H1 (cell line): ENCODE measurements around the gene CD52. TPM values are rescaled to one million over a fixed set of nuclear protein-coding genes. Genes with fewer than 3 reads are reported as not detected.

Experiments used
- CTCF ChIA-PET: fragments of 300-600 bp; sonication (Branson Sonifier 250); formaldehyde crosslinking; loops from one replicate; lab custom pipeline; 2021; ENCODE audit not compliant: partially characterized antibody; lab: Charles Lee
- POLR2A ChIA-PET: fragments of 300-600 bp; sonication (Branson Sonifier 250); formaldehyde crosslinking; loops from one replicate; lab custom pipeline; 2021; ENCODE audit warnings: inconsistent platforms; ENCODE audit not compliant: partially characterized antibody; lab: Charles Lee
- DNase-seq, 2 experiments: peaks; one replicate each; pipeline versions ENCODE4 v3.0.0 to v3.0.0-alpha.2; 2010 to 2022; ENCODE audit warnings: low spot score in 2 of 2, low read depth in 1 of 2, mixed read lengths in 1 of 2
- FAIRE-seq: peaks from 2 replicates; lab custom pipeline; 2011; peaks lifted over from hg19 to GRCh38; lab: Jason Lieb, UNC
- H2AFZ ChIP-seq: 2 replicates; pipeline ENCODE4 v1.8.1; 2012; ENCODE audit warnings: low read length, inconsistent platforms
- H2AK5ac ChIP-seq: 2 replicates; pipeline ENCODE4 v1.6.1; 2013; ENCODE audit warnings: low read depth, low read length
- H2BK120ac ChIP-seq: replicated peaks from 2 replicates; pipeline ENCODE3; 2013; ENCODE audit warnings: low read depth, low read length, inconsistent platforms
- H2BK12ac ChIP-seq: 2 replicates; pipeline ENCODE4 v1.6.1; 2013; ENCODE audit warnings: low read depth, low read length
- H2BK15ac ChIP-seq: 2 replicates; pipeline ENCODE4 v1.6.1; 2013; ENCODE audit warnings: low read length
- H2BK20ac ChIP-seq: 2 replicates; pipeline ENCODE4 v1.6.1; 2013; ENCODE audit warnings: low read length
- H2BK5ac ChIP-seq: 2 replicates; pipeline ENCODE4 v1.6.1; 2013; ENCODE audit warnings: low read depth, low read length
- H3K14ac ChIP-seq: 2 replicates; pipeline ENCODE4 v1.6.1; 2013; ENCODE audit warnings: inconsistent platforms; ENCODE audit not compliant: insufficient read length
- H3K18ac ChIP-seq: 2 replicates; pipeline ENCODE4 v1.6.1; 2013; ENCODE audit warnings: low read length; ENCODE audit errors: extremely low read depth
- H3K23ac ChIP-seq: 2 replicates; pipeline ENCODE4 v1.6.1; 2013; ENCODE audit warnings: inconsistent platforms; ENCODE audit not compliant: insufficient read length
- H3K23me2 ChIP-seq: 2 replicates; pipeline ENCODE4 v1.6.1; 2013; ENCODE audit warnings: low read depth, low read length
- H3K27ac ChIP-seq: 2 replicates; pipeline ENCODE4 v1.6.1; 2011; ENCODE audit warnings: low read depth, low read length, inconsistent platforms
- H3K27me3 ChIP-seq, 4 experiments: replicated peaks in 1 of 4; 1 replicate in 1 of 4; 2 replicates in 3 of 4; pipeline versions ENCODE4 v1.6.1 to v1.8.1; 2011 to 2013; ENCODE audit warnings: low read length in 3 of 4, mild to moderate bottlenecking in 3 of 4, inconsistent platforms in 2 of 4, mixed read lengths in 2 of 4, moderate library complexity in 1 of 4; ENCODE audit not compliant: control insufficient read depth in 3 of 4, insufficient read depth in 3 of 4; ENCODE audit errors: extremely low read depth in 1 of 4
- H3K36me3 ChIP-seq, 4 experiments: 2 replicates each; pipeline versions ENCODE4 v1.6.1 to v1.8.1; 2011 to 2013; ENCODE audit warnings: mild to moderate bottlenecking in 4 of 4, low read length in 3 of 4, moderate library complexity in 2 of 4, control low read depth in 1 of 4, inconsistent platforms in 1 of 4; ENCODE audit not compliant: insufficient read depth in 4 of 4, control insufficient read depth in 2 of 4
- H3K4ac ChIP-seq: replicated peaks from 2 replicates; pipeline ENCODE3; 2013; ENCODE audit warnings: low read length, low read depth, mixed read lengths, inconsistent platforms; ENCODE audit not compliant: insufficient read length
- H3K4me1 ChIP-seq, 4 experiments: replicated peaks in 1 of 4; 1 replicate in 1 of 4; 2 replicates in 3 of 4; pipeline versions ENCODE4 v1.6.1 to v1.8.1; 2011 to 2013; ENCODE audit warnings: low read length in 3 of 4, inconsistent platforms in 2 of 4, mixed read lengths in 1 of 4; ENCODE audit not compliant: insufficient read depth in 4 of 4, control insufficient read depth in 3 of 4
- H3K4me2 ChIP-seq, 2 experiments: 2 replicates each; pipeline versions ENCODE4 v1.6.1 to v1.8.1; 2011 to 2013; ENCODE audit warnings: low read depth in 2 of 2, low read length in 2 of 2, control low read depth in 1 of 2, inconsistent platforms in 1 of 2, mild to moderate bottlenecking in 1 of 2; ENCODE audit not compliant: insufficient read depth in 1 of 2
- H3K4me3 ChIP-seq, 4 experiments: fragments of 200-600, 300-600 bp in 1 of 4; sonication (generic), shearing (Covaris generic), sonication (Bioruptor Twin) in 1 of 4; 2 replicates each; pipeline versions ENCODE4 v1.5.1 to v1.8.1; 2011 to 2016; ENCODE audit warnings: low read length in 4 of 4, low read depth in 3 of 4, control low read depth in 2 of 4, inconsistent platforms in 2 of 4, mild to moderate bottlenecking in 2 of 4, mixed read lengths in 1 of 4, moderate library complexity in 1 of 4; ENCODE audit not compliant: insufficient read depth in 2 of 4; ENCODE audit errors: extremely low read depth in 1 of 4
- H3K56ac ChIP-seq: replicated peaks from 2 replicates; pipeline ENCODE3; 2013; ENCODE audit warnings: low read depth, mild to moderate bottlenecking, mixed read lengths, low read length, inconsistent platforms; ENCODE audit not compliant: insufficient read length
- H3K79me1 ChIP-seq: 2 replicates; pipeline ENCODE4 v1.6.1; 2013; ENCODE audit warnings: low read depth, low read length, control low read depth
- H3K79me2 ChIP-seq, 2 experiments: 2 replicates each; pipeline versions ENCODE4 v1.6.1 to v1.8.1; 2012 to 2013; ENCODE audit warnings: low read length in 2 of 2, mild to moderate bottlenecking in 2 of 2, inconsistent platforms in 1 of 2; ENCODE audit not compliant: insufficient read depth in 2 of 2, control insufficient read depth in 1 of 2
- H3K9ac ChIP-seq, 4 experiments: replicated peaks in 1 of 4; 1 replicate in 1 of 4; 2 replicates in 3 of 4; pipeline versions ENCODE4 v1.6.1 to v1.8.1; 2011 to 2013; ENCODE audit warnings: low read depth in 3 of 4, low read length in 3 of 4, control low read depth in 2 of 4, mild to moderate bottlenecking in 2 of 4, moderate library complexity in 2 of 4, inconsistent platforms in 1 of 4; ENCODE audit errors: extremely low read depth in 1 of 4
- H3K9me3 ChIP-seq, 2 experiments: 2 replicates each; pipeline versions ENCODE4 v1.6.1 to v1.8.1; 2012 to 2013; ENCODE audit warnings: mild to moderate bottlenecking in 2 of 2, moderate library complexity in 2 of 2, control low read depth in 1 of 2, inconsistent platforms in 1 of 2, low read depth in 1 of 2, low read length in 1 of 2, mixed read lengths in 1 of 2; ENCODE audit not compliant: insufficient read depth in 2 of 2
- H4K20me1 ChIP-seq, 2 experiments: replicated peaks in 1 of 2; 2 replicates each; pipeline versions ENCODE3 to v1.8.1; 2011 to 2013; ENCODE audit warnings: inconsistent platforms in 2 of 2, low read length in 2 of 2, mild to moderate bottlenecking in 1 of 2; ENCODE audit not compliant: insufficient read depth in 2 of 2, control insufficient read depth in 1 of 2
- H4K5ac ChIP-seq: 2 replicates; pipeline ENCODE4 v1.6.1; 2013; ENCODE audit warnings: low read length, low read depth, mixed read lengths, inconsistent platforms; ENCODE audit not compliant: insufficient read length
- H4K8ac ChIP-seq: 2 replicates; pipeline ENCODE4 v1.8.0; 2013; ENCODE audit warnings: mild to moderate bottlenecking, moderate library complexity, low read length, inconsistent platforms; ENCODE audit not compliant: insufficient read depth; ENCODE audit errors: extremely low read depth
- H4K91ac ChIP-seq: replicated peaks from 2 replicates; pipeline ENCODE3; 2013; ENCODE audit warnings: low read length, mixed read lengths, inconsistent platforms; ENCODE audit not compliant: insufficient read length
- CBX5 ChIP-seq: fragments of 300-800, 300-1000 bp; sonication (generic); IDR thresholded peaks from 2 replicates; pipeline ENCODE4 v1.7.1; 2016; ENCODE audit warnings: antibody characterized with exemption, low read length, low read depth
- CHD1 ChIP-seq: IDR thresholded peaks from 2 replicates; pipeline ENCODE4 v1.6.1; 2012; ENCODE audit warnings: low read depth, low read length, improper control_type of control experiment
- HDAC6 ChIP-seq: IDR thresholded peaks from one replicate; pipeline ENCODE4 v1.7.1; 2012; ENCODE audit warnings: low read depth, mild to moderate bottlenecking, inconsistent platforms, low read length, moderate library complexity
- KDM5A ChIP-seq: fragments of 200-600 bp; IDR thresholded peaks from 2 replicates; pipeline ENCODE4 v1.7.1; 2012; ENCODE audit warnings: mild to moderate bottlenecking, low read length, inconsistent platforms, mixed read lengths
- NANOG ChIP-seq: IDR thresholded peaks from 2 replicates; pipeline ENCODE4 v1.6.1; 2011; ENCODE audit warnings: low read length, low read depth, mild to moderate bottlenecking, inconsistent platforms; ENCODE audit not compliant: insufficient read depth, poor library complexity, severe bottlenecking
- NRF1 ChIP-seq: IDR thresholded peaks from 2 replicates; pipeline ENCODE4 v1.6.1; 2011; ENCODE audit warnings: mild to moderate bottlenecking, low read depth, low read length, improper control_type of control experiment
- POLR2A ChIP-seq, 2 experiments: IDR thresholded peaks; 1 replicate in 1 of 2; 2 replicates in 1 of 2; pipeline ENCODE4 v1.6.1; 2011; ENCODE audit warnings: low read depth in 2 of 2, low read length in 2 of 2, mild to moderate bottlenecking in 2 of 2; ENCODE audit errors: control extremely low read depth in 1 of 2
- POLR2AphosphoS5 ChIP-seq: IDR thresholded peaks from 2 replicates; pipeline ENCODE4 v1.6.1; 2011; ENCODE audit warnings: low read depth, low read length
- RNF2 ChIP-seq: fragments of 200-900, 300-1000 bp; sonication (generic); IDR thresholded peaks from 2 replicates; pipeline ENCODE4 v1.7.1; 2016; ENCODE audit warnings: borderline replicate concordance, low read depth, mild to moderate bottlenecking, antibody characterized with exemption, low read length; ENCODE audit not compliant: poor library complexity, severe bottlenecking; ENCODE audit errors: missing control alignments
- SIN3A ChIP-seq, 2 experiments: IDR thresholded peaks in 1 of 2; conservative IDR thresholded peaks in 1 of 2; 2 replicates each; pipeline ENCODE4 v1.6.1; 2011 to 2012; ENCODE audit warnings: low read length in 2 of 2, improper control_type of control experiment in 1 of 2, low read depth in 1 of 2, mild to moderate bottlenecking in 1 of 2
- SRF ChIP-seq: IDR thresholded peaks from 2 replicates; pipeline ENCODE4 v1.6.1; 2011; ENCODE audit warnings: mild to moderate bottlenecking, low read depth, low read length, moderate library complexity
- TAF1 ChIP-seq: IDR thresholded peaks from 2 replicates; pipeline ENCODE4 v1.6.1; 2011; ENCODE audit warnings: mild to moderate bottlenecking, low read depth, low read length
- TCF12 ChIP-seq: IDR thresholded peaks from 2 replicates; pipeline ENCODE4 v1.6.1; 2011; ENCODE audit warnings: low read depth, mild to moderate bottlenecking, low read length
- WGBS, 2 experiments: shearing (Covaris generic) in 1 of 2; methylation state at CpG; one replicate each; pipeline versions ENCODE4 v1.1.6 to v1.1.7; 2013 to 2015; ENCODE audit warnings: low lambda C conversion rate in 2 of 2, mixed read lengths in 2 of 2, inconsistent platforms in 1 of 2, low coverage in 1 of 2, missing lambda C conversion rate in 1 of 2; ENCODE audit not compliant: insufficient replicate concordance in 2 of 2, insufficient coverage in 1 of 2, insufficient read length in 1 of 2; ENCODE audit errors: extremely low coverage in 1 of 2, missing lambda C conversion rate in 1 of 2; 5-methylcytosine and 5-hydroxymethylcytosine counted together
- polyA plus RNA-seq, 7 experiments: library from polyadenylated mRNA; depleted of rRNA in 3 of 7; stranded (reverse) in 5 of 7; unstranded in 2 of 7; fragments of >200 nt in 5 of 7; fragments of 200-250 nt in 2 of 7; gene quantifications; 1 replicate in 5 of 7; 2 replicates in 1 of 7; 4 replicates in 1 of 7; pipeline versions ENCODE4 v1.2.1 to v1.2.3, GENCODE V29; 2011 to 2013; ENCODE audit warnings: missing spikeins in 2 of 7, mixed read lengths in 2 of 7
- total RNA-seq: library from RNA; stranded (reverse); fragmentation: NEBNext Ultra II Directional; extraction: Animal tissue kit (Norgen Biotek cat#: 25700); gene quantifications from 2 replicates; pipeline ENCODE4 v1.2.1, GENCODE V29; 2021
- TF ChIP-seq, protein P1 (sequence below): IDR thresholded peaks from 2 replicates; pipeline ENCODE4 v1.6.1; 2012; ENCODE audit warnings: inconsistent platforms

The CD52 gene
- total and polyA plus RNA-seq, 2 of the 8 experiments (the other 6 are each of a cell fraction or from before 2014, with no cell fraction given), result 2.4 to 3.1 TPM

DNA sequence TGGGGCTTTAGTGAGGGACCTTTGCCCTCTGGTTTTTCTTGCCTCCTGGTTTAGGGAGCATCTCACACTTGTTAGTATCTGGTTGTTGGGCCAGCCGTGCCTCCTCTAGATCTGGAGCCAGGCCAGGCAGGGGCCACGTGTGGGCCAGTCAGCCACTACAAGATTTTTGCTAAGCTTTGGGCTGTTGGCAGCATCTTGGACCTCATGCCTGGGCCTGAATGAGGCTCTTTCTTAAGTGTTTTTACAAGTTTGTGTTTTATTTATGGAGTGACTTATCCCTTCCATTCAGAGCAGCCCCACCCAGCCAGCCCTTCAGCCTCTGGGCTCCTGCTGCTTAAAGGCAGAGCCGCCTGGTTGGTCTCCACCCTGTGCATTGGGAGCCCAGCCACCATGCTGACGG is 39.5 kb upstream of the CD52 start:
- Histone ChIP-seq H4K5ac (no peak overlapping the region), H3K9me3 (no peaks in the 10 kb centered on the region), H4K20me1 (peaks cover 6 to 17% of the 10 kb centered on the region in 2 experiments), H2BK120ac (no peak overlapping the region), H2BK5ac (no peak overlapping the region), H3K27me3 (no peaks in the 10 kb centered on the region), H4K91ac (no peak overlapping the region), H2AK5ac (no peak overlapping the region), H3K4ac (no peak overlapping the region), H2BK20ac (no peak overlapping the region), H3K36me3 (peaks cover 21 to 34% (median 31%) of the 10 kb centered on the region in 4 experiments), H3K9ac (no peak overlapping the region), H3K79me1 (no peaks in the 10 kb centered on the region), H3K23me2 (peaks cover 9% of the 10 kb centered on the region; the same call in 1 of the 2 replicates), H3K23ac (no peak overlapping the region), H3K4me1 (peaks cover 10 to 34% (median 21%) of the 10 kb centered on the region in 4 experiments), H2BK12ac (no peak overlapping the region), H3K56ac (no peak overlapping the region), H4K8ac (no peak overlapping the region), H3K14ac (no peak overlapping the region), H3K4me3 (no peak overlapping the region), H3K4me2 (no peak overlapping the region; a peak in 1 of 4 replicates), H3K18ac (no peak overlapping the region), H2BK15ac (no peak overlapping the region), H2AFZ (no peak overlapping the region), H3K79me2 (peaks cover 0 to 5% of the 10 kb centered on the region in 2 experiments; a peak in 1 of 4 replicates), H3K27ac (no peak overlapping the region)
- WGBS, 2 experiments, result 87% methylated on average over 4 of the region's 4 CpGs; no CpG with 5 or more reads in 1 of the 2 experiments
- ChIA-PET CTCF (interaction anchor here (0.9 to 39.7 kb wide), 7 partner anchors 7 to 112 kb away, joined by 3 to 1530 read pairs (median 6); partner anchors contain the start of genes CATSPER4, CD52 and UBXN11), POLR2A (no interaction called here)
- DNase-seq (no peak), FAIRE-seq (no peak)
- TF ChIP-seq, protein P1, sequence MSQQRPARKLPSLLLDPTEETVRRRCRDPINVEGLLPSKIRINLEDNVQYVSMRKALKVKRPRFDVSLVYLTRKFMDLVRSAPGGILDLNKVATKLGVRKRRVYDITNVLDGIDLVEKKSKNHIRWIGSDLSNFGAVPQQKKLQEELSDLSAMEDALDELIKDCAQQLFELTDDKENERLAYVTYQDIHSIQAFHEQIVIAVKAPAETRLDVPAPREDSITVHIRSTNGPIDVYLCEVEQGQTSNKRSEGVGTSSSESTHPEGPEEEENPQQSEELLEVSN, result no peak
- TF ChIP-seq TAF1, result no peak
- no peak for TF ChIP-seq POLR2A (IDR thresholded peaks at IDR 0.05; ENCODE audit: control extremely low read depth in 1 of 2, low read depth in 2 of 2, low read length in 2 of 2)
- no peak for TF ChIP-seq SRF
- no peak for TF ChIP-seq SIN3A (conservative IDR thresholded peaks at IDR 0.05 in 1 of 2, IDR thresholded peaks at IDR 0.05 in 1 of 2; ENCODE audit: low read depth in 1 of 2, low read length in 2 of 2)
- TF ChIP-seq NANOG, result no peak
- TF ChIP-seq KDM5A, result no peak
- no peak for TF ChIP-seq RNF2
- TF ChIP-seq POLR2AphosphoS5, result no peak
- no peak for TF ChIP-seq NRF1
- TF ChIP-seq CBX5, result no peak
- no peak for TF ChIP-seq TCF12
- TF ChIP-seq HDAC6, result no peak
- TF ChIP-seq CHD1, result no peak
